ENCODE results near the gene COMMD2.

Gene COMMD2

DNA sequence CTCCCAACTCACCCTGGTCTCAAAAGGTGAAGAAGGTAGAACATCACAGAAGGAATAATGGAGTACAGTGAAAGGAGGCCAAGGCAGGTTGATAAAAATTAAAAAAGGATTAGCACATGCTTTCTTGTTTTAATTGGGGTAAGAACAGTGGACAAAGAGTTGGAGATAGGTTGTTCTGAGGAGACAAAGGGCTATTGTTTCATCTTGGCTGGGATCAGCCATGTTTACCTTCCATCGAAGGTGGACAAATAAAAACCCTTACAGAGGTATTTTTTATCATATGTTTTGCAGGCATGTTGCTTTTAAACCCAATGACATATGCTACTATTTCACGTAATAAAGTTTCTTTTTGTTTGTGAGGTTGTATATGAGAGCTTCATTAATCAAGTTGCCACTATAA is 12.9 kb downstream of the COMMD2 start:
- TF ChIP-seq CTCF (IDR thresholded peaks at IDR 0.05): no peak
- Mint-ChIP-seq H3K27me3 (ENCODE audit: low read depth, poor library complexity) (no peaks in the 10 kb centered on the region), H3K4me1 (no peaks in the 10 kb centered on the region), H3K27ac (no peak overlapping the region), H3K36me3 (ENCODE audit: low read depth) (peaks cover 19% of the 10 kb centered on the region), H3K4me3 (no peak overlapping the region), H3K9me3 (no peaks in the 10 kb centered on the region)
- no peak for DNase-seq

DNA sequence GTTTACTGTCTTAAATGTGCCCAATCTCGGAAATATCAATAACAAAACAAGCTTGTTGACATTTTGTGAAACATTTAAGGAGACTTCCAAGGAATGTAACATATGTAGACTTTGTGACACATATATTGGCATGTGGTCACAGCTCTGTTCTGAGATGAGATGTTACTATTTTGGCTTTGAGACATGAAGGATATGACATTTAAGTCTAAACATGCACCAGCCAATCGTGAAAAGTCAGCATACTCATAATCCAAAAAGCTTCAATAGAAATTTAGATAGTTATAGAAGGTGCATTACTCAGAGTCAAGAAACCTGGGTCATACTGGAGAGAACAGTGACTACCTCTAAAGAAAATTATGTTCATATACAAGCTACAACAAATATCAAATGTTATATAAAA is 13.4 kb downstream of the COMMD2 start:
- H3K36me3 Mint-ChIP-seq (ENCODE audit: low read depth): peaks cover 19% of the 10 kb centered on the region
- no peak for DNase-seq
- TF ChIP-seq CTCF (IDR thresholded peaks at IDR 0.05): no peak
- no peaks in the 10 kb centered on the region for H3K9me3 Mint-ChIP-seq
- no peak overlapping the region for H3K27ac Mint-ChIP-seq
- no peaks in the 10 kb centered on the region for H3K4me1 Mint-ChIP-seq
- H3K27me3 Mint-ChIP-seq (ENCODE audit: low read depth, poor library complexity): no peaks in the 10 kb centered on the region
- H3K4me3 Mint-ChIP-seq: no peak overlapping the region

DNA sequence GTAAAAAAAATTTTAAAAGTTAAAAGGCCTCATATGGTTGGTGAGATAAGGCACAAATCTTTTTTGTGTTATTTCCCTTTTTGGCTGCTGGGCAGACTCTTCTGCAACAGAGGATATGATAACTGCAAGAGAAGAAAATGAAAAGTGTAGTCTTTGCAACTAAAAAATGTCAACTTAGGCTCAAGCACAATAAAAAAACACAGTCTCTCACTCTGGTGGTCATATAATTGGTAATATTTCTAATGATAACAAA is 15.4 kb downstream of the COMMD2 start:
- Mint-ChIP-seq H3K27ac (no peak overlapping the region), H3K4me3 (no peak overlapping the region), H3K36me3 (ENCODE audit: low read depth) (peaks cover 12% of the 10 kb centered on the region), H3K27me3 (ENCODE audit: low read depth, poor library complexity) (no peaks in the 10 kb centered on the region), H3K4me1 (no peaks in the 10 kb centered on the region), H3K9me3 (no peaks in the 10 kb centered on the region)
- DNase-seq: no peak
- TF ChIP-seq CTCF (IDR thresholded peaks at IDR 0.05): no peak

- no peak for DNase-seq
- Mint-ChIP-seq H3K4me1 (no peaks in the 10 kb centered on the region), H3K36me3 (ENCODE audit: low read depth) (peaks cover 7% of the 10 kb centered on the region), H3K9me3 (no peaks in the 10 kb centered on the region), H3K27ac (no peak overlapping the region), H3K4me3 (no peak overlapping the region), H3K27me3 (ENCODE audit: low read depth, poor library complexity) (no peaks in the 10 kb centered on the region)
- TF ChIP-seq CTCF (IDR thresholded peaks at IDR 0.05): no peak
Observed at GRCh38 chr3:149736175-149736952, 15.9 kb downstream of the COMMD2 start.

GRCh38 chr3:149732234-149732633 is 20.1 kb downstream of the COMMD2 start:
- H3K27ac Mint-ChIP-seq: no peak overlapping the region
- TF ChIP-seq CTCF (IDR thresholded peaks at IDR 0.05): no peak
- H3K4me3 Mint-ChIP-seq: no peak overlapping the region
- DNase-seq: no peak
- no peaks in the 10 kb centered on the region for H3K36me3 Mint-ChIP-seq (ENCODE audit: low read depth)
- H3K9me3 Mint-ChIP-seq: no peaks in the 10 kb centered on the region
- peaks cover 4% of the 10 kb centered on the region for H3K27me3 Mint-ChIP-seq (ENCODE audit: low read depth, poor library complexity)
- H3K4me1 Mint-ChIP-seq: no peaks in the 10 kb centered on the region

DNA sequence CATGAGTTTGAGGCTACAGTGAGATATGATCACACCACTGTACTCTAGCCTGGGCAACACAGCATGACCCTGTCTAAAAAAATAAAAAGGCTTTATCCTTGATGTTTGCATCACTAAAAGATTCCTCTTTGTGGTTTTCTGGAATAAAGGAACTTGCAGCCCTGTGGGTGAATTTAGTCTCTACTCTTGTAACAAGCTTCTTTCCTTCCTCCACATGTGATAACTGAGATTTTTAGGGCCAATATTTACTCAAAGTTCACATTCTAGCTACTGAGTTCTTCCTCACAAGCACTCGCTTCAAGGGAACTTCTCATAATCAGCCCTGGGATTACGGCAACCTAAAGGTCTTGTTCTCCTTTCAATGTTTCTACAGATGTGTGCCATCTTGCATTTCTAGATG is 24.6 kb downstream of the COMMD2 start:
- no peaks in the 10 kb centered on the region for H3K4me1 Mint-ChIP-seq
- peaks cover 3% of the 10 kb centered on the region for H3K9me3 Mint-ChIP-seq
- no peak for DNase-seq
- no peak for TF ChIP-seq CTCF (IDR thresholded peaks at IDR 0.05)
- no peak overlapping the region for H3K27ac Mint-ChIP-seq
- H3K27me3 Mint-ChIP-seq (ENCODE audit: low read depth, poor library complexity): peaks cover 9% of the 10 kb centered on the region
- peaks cover 3% of the 10 kb centered on the region for H3K36me3 Mint-ChIP-seq (ENCODE audit: low read depth)
- H3K4me3 Mint-ChIP-seq: no peak overlapping the region

Measured in nephron progenitor cell (in vitro differentiated cells).